Activated naive CD8-positive, alpha-beta T cell treated with anti-CD3 and anti-CD28 coated beads for 36 hours (primary cell): ENCODE results near the gene GSTA5. TPM values are rescaled to one million over a fixed set of nuclear protein-coding genes. Genes with fewer than 3 reads are reported as not detected.
A peak's percentile ranks its signal among the peaks of the same experiment; 100 is the strongest.
"Not testable (repeated sequence)": the region's sequence is repeated elsewhere in the genome, so short reads cannot be mapped to it uniquely, and the experiment has no call there.

Experiments
- DNase-seq: peaks from one replicate; pipeline ENCODE4 v3.0.0; 2021
- H3K27ac Mint-ChIP-seq: one replicate; pipeline ENCODE4 v1.8.0; 2022; ENCODE audit warnings: mild to moderate bottlenecking, moderate library complexity, mixed read lengths
- H3K27me3 Mint-ChIP-seq: one replicate; pipeline ENCODE4 v1.8.0; 2022; ENCODE audit warnings: mild to moderate bottlenecking, mixed read lengths
- H3K36me3 Mint-ChIP-seq: one replicate; pipeline ENCODE4 v1.8.0; 2021; ENCODE audit warnings: mild to moderate bottlenecking, mixed read lengths
- H3K4me1 Mint-ChIP-seq: one replicate; pipeline ENCODE4 v1.8.0; 2021; ENCODE audit warnings: mixed read lengths
- H3K4me3 Mint-ChIP-seq: one replicate; pipeline ENCODE4 v1.8.0; 2022; ENCODE audit warnings: mild to moderate bottlenecking, moderate library complexity, mixed read lengths
- H3K9me3 Mint-ChIP-seq: one replicate; pipeline ENCODE4 v1.8.0; 2022; ENCODE audit warnings: mixed read lengths
- total RNA-seq, 2 experiments: library from RNA; stranded (reverse); gene quantifications; one replicate each; pipeline ENCODE4 v1.2.3, GENCODE V29; 2021

GSTA5 gene
- total RNA-seq, 2 experiments from 2014 or later: not detected

GRCh38 chr6:52858416-52858815, 17.8 kb upstream of the GSTA5 start:
- Mint-ChIP-seq H3K4me3 (no peak overlapping the region), H3K9me3 (no peaks in the 10 kb centered on the region), H3K4me1 (no peaks in the 10 kb centered on the region), H3K36me3 (no peaks in the 10 kb centered on the region), H3K27me3 (peaks cover 51% of the 10 kb centered on the region), H3K27ac (no peak overlapping the region)
- DNase-seq: no peak

GRCh38 chr6:52856137-52856536, 15.5 kb upstream of the GSTA5 start:
- peaks cover 59% of the 10 kb centered on the region for H3K27me3 Mint-ChIP-seq
- not testable (repeated sequence) for H3K9me3 Mint-ChIP-seq, H3K4me3 Mint-ChIP-seq, H3K4me1 Mint-ChIP-seq, H3K27ac Mint-ChIP-seq, H3K36me3 Mint-ChIP-seq, DNase-seq

GRCh38 chr6:52849137-52849536, 8.5 kb upstream of the GSTA5 start:
- no peak overlapping the region for H3K27ac Mint-ChIP-seq
- no peaks in the 10 kb centered on the region for H3K36me3 Mint-ChIP-seq
- DNase-seq: no peak
- H3K4me3 Mint-ChIP-seq: no peak overlapping the region
- H3K9me3 Mint-ChIP-seq: peaks cover 3% of the 10 kb centered on the region
- no peaks in the 10 kb centered on the region for H3K4me1 Mint-ChIP-seq
- H3K27me3 Mint-ChIP-seq: peaks cover 27% of the 10 kb centered on the region

GRCh38 chr6:52846002-52846401, 5.4 kb upstream of the GSTA5 start:
- no peaks in the 10 kb centered on the region for H3K4me1 Mint-ChIP-seq

GRCh38 chr6:52843605-52844004, 3.0 kb upstream of the GSTA5 start:
- Mint-ChIP-seq H3K9me3 (peaks cover 3% of the 10 kb centered on the region), H3K4me3 (no peak overlapping the region), H3K4me1 (no peaks in the 10 kb centered on the region), H3K27ac (no peak overlapping the region), H3K27me3 (peaks cover 16% of the 10 kb centered on the region), H3K36me3 (no peaks in the 10 kb centered on the region)
- no peak for DNase-seq

More at GRCh38 chr6:52846002-52846401, 5.4 kb upstream of the GSTA5 start:
- Mint-ChIP-seq H3K36me3 (no peaks in the 10 kb centered on the region), H3K4me3 (no peak overlapping the region), H3K9me3 (peaks cover 3% of the 10 kb centered on the region), H3K27ac (no peak overlapping the region), H3K27me3 (peaks cover 6% of the 10 kb centered on the region)
- no peak for DNase-seq

GRCh38 chr6:52839124-52840055, 1.2 kb downstream of the GSTA5 start:
- Mint-ChIP-seq H3K36me3 (no peaks in the 10 kb centered on the region), H3K4me3 (no peak overlapping the region), H3K27ac (no peak overlapping the region), H3K27me3 (peaks cover 41% of the 10 kb centered on the region), H3K9me3 (no peaks in the 10 kb centered on the region), H3K4me1 (no peaks in the 10 kb centered on the region)
- peak; percentile 36 for DNase-seq

- Mint-ChIP-seq H3K4me3 (no peak overlapping the region), H3K9me3 (no peaks in the 10 kb centered on the region), H3K27me3 (peaks cover 38% of the 10 kb centered on the region), H3K4me1 (no peaks in the 10 kb centered on the region), H3K27ac (no peak overlapping the region), H3K36me3 (no peaks in the 10 kb centered on the region)
- DNase-seq: no peak
Measured at GRCh38 chr6:52834481-52834880, 6.1 kb downstream of the GSTA5 start.

- H3K4me1 Mint-ChIP-seq, H3K27me3 Mint-ChIP-seq, H3K36me3 Mint-ChIP-seq: not testable (repeated sequence)
Measured at GRCh38 chr6:52830869-52831268, 9.7 kb downstream of the GSTA5 start.

GRCh38 chr6:52829046-52829817, 11.4 kb downstream of the GSTA5 start:
- no peaks in the 10 kb centered on the region for H3K36me3 Mint-ChIP-seq
- no peaks in the 10 kb centered on the region for H3K9me3 Mint-ChIP-seq
- H3K27me3 Mint-ChIP-seq: peaks cover 6% of the 10 kb centered on the region
- DNase-seq: no peak
- H3K4me3 Mint-ChIP-seq: no peak overlapping the region
- H3K27ac Mint-ChIP-seq: no peak overlapping the region
- no peaks in the 10 kb centered on the region for H3K4me1 Mint-ChIP-seq

More at GRCh38 chr6:52830869-52831268, 9.7 kb downstream of the GSTA5 start:
- not testable (repeated sequence) for H3K4me3 Mint-ChIP-seq, H3K9me3 Mint-ChIP-seq, DNase-seq, H3K27ac Mint-ChIP-seq

GRCh38 chr6:52828621-52829020, 12.0 kb downstream of the GSTA5 start:
- not testable (repeated sequence) for H3K36me3 Mint-ChIP-seq, H3K4me1 Mint-ChIP-seq, H3K27me3 Mint-ChIP-seq, H3K9me3 Mint-ChIP-seq, H3K27ac Mint-ChIP-seq, H3K4me3 Mint-ChIP-seq, DNase-seq

GRCh38 chr6:52827073-52827783, 13.4 kb downstream of the GSTA5 start:
- H3K27me3 Mint-ChIP-seq, H3K4me3 Mint-ChIP-seq, H3K4me1 Mint-ChIP-seq, H3K9me3 Mint-ChIP-seq, H3K36me3 Mint-ChIP-seq, DNase-seq, H3K27ac Mint-ChIP-seq: not testable (repeated sequence)

GRCh38 chr6:52826513-52826912, 14.1 kb downstream of the GSTA5 start:
- H3K4me3 Mint-ChIP-seq: no peak overlapping the region
- DNase-seq: no peak
- H3K36me3 Mint-ChIP-seq: no peaks in the 10 kb centered on the region
- no peaks in the 10 kb centered on the region for H3K4me1 Mint-ChIP-seq
- no peaks in the 10 kb centered on the region for H3K9me3 Mint-ChIP-seq
- peaks cover 6% of the 10 kb centered on the region for H3K27me3 Mint-ChIP-seq
- no peak overlapping the region for H3K27ac Mint-ChIP-seq

- not testable (repeated sequence) for H3K36me3 Mint-ChIP-seq, H3K4me3 Mint-ChIP-seq, H3K9me3 Mint-ChIP-seq, H3K4me1 Mint-ChIP-seq, H3K27me3 Mint-ChIP-seq, DNase-seq, H3K27ac Mint-ChIP-seq
Measured at GRCh38 chr6:52825900-52826459, 14.6 kb downstream of the GSTA5 start.

- not testable (repeated sequence) for H3K9me3 Mint-ChIP-seq, H3K4me3 Mint-ChIP-seq, DNase-seq, H3K27ac Mint-ChIP-seq, H3K36me3 Mint-ChIP-seq, H3K4me1 Mint-ChIP-seq, H3K27me3 Mint-ChIP-seq
Measured at GRCh38 chr6:52825270-52825793, 15.3 kb downstream of the GSTA5 start.
